Vagina (tissue), 2 donors: ENCODE results near the gene MDM1. TPM values are rescaled to one million over a fixed set of nuclear protein-coding genes. Genes with fewer than 3 reads are reported as not detected.

Experiments
- DNase-seq, 2 donors: peaks; one replicate each; pipeline ENCODE4 v3.0.0-alpha.2; 2017; ENCODE audit errors: extremely low spot score in 2 of 2
- H3K27ac ChIP-seq: fragments of 200-600 bp; sonication (generic); one replicate; pipeline ENCODE4 v1.5.1; 2019
- H3K27me3 ChIP-seq: fragments of 200-600 bp; sonication (generic); one replicate; pipeline ENCODE4 v1.5.1; 2019
- H3K36me3 ChIP-seq, 2 donors: fragments of 200-600 bp; sonication (generic); one replicate each; pipeline ENCODE4 v1.5.1; 2017 to 2019
- H3K4me1 ChIP-seq: fragments of 200-600 bp; sonication (generic); one replicate; pipeline ENCODE4 v1.5.1; 2019
- H3K4me3 ChIP-seq, 2 donors: fragments of 200-600 bp; sonication (generic); 1 replicate in 1 of 2; 2 replicates in 1 of 2; pipeline ENCODE4 v1.5.1; 2016 to 2019
- H3K9me3 ChIP-seq: fragments of 200-600 bp; sonication (generic); one replicate; pipeline ENCODE4 v1.5.1; 2019
- POLR2A ChIP-seq, 2 donors: fragments of 450-650 bp; IDR thresholded peaks; one replicate each; pipeline ENCODE4 v1.6.1; 2017; ENCODE audit warnings: antibody characterized with exemption in 2 of 2, mild to moderate bottlenecking in 2 of 2, moderate library complexity in 2 of 2
- POLR2AphosphoS5 ChIP-seq, 2 donors: sonication (generic); formaldehyde crosslinking; IDR thresholded peaks; one replicate each; pipeline ENCODE4 v1.9.0; 2017; ENCODE audit warnings: antibody characterized with exemption in 2 of 2, mild to moderate bottlenecking in 2 of 2, low read depth in 1 of 2; ENCODE audit not compliant: insufficient read depth in 1 of 2
- intact Hi-C: fragments of 100-400 bp; cut with DNase I; formaldehyde crosslinking; loops from one replicate; pipeline ENCODE4 v1.15.1; 2023
- total RNA-seq: library from RNA; depleted of rRNA; stranded (reverse); fragments of >200 nt; gene quantifications from one replicate; pipeline ENCODE4 v1.2.3, GENCODE V29; 2016
- TF ChIP-seq, protein P1 (sequence below), 3 experiments: fragments of 450-650 bp in 2 of 3; fragments of 200-600 bp in 1 of 3; sonication (generic) in 1 of 3; IDR thresholded peaks; one replicate each; pipeline ENCODE4 v1.5.1; 2017 to 2019; ENCODE audit warnings: antibody characterized with exemption in 3 of 3, mild to moderate bottlenecking in 2 of 3, moderate library complexity in 2 of 3

The MDM1 gene
- total RNA-seq, 1 donor from 2014 or later, result 30.0 TPM

DNA sequence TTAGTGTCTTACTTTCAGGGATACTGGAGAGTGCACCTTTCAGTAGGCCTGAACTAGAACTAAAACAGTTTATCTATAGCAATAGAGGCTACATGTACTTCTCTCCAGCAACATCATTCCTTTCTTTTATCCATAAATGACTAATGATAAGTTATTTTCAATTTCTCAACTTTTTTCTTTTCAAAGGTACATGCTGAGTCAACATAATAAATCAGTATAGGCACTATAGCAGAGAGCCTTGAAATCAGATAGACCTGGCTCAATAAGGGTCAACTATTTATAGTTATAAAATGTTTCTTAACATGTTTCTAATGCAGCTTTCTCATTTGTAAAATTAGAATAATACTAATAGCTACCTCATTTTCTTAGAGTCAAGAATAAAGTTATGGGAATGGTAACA is 84.4 kb downstream of the MDM1 start:
- peaks cover 19% of the 10 kb centered on the region for H3K4me1 ChIP-seq
- no peaks in the 10 kb centered on the region for H3K27me3 ChIP-seq
- no peak for TF ChIP-seq POLR2AphosphoS5 (IDR thresholded peaks at IDR 0.05; ENCODE audit: insufficient read depth in 1 of 2, low read depth in 1 of 2)
- TF ChIP-seq, protein P1, sequence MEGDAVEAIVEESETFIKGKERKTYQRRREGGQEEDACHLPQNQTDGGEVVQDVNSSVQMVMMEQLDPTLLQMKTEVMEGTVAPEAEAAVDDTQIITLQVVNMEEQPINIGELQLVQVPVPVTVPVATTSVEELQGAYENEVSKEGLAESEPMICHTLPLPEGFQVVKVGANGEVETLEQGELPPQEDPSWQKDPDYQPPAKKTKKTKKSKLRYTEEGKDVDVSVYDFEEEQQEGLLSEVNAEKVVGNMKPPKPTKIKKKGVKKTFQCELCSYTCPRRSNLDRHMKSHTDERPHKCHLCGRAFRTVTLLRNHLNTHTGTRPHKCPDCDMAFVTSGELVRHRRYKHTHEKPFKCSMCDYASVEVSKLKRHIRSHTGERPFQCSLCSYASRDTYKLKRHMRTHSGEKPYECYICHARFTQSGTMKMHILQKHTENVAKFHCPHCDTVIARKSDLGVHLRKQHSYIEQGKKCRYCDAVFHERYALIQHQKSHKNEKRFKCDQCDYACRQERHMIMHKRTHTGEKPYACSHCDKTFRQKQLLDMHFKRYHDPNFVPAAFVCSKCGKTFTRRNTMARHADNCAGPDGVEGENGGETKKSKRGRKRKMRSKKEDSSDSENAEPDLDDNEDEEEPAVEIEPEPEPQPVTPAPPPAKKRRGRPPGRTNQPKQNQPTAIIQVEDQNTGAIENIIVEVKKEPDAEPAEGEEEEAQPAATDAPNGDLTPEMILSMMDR (IDR thresholded peaks at IDR 0.05), result no peak
- TF ChIP-seq POLR2A (IDR thresholded peaks at IDR 0.05), result no peak
- intact Hi-C loops, result no loop called here
- H3K27ac ChIP-seq, result no peak overlapping the region
- H3K4me3 ChIP-seq, result no peak overlapping the region
- no peaks in the 10 kb centered on the region for H3K36me3 ChIP-seq
- no peaks in the 10 kb centered on the region for H3K9me3 ChIP-seq
- no peak for DNase-seq

DNA sequence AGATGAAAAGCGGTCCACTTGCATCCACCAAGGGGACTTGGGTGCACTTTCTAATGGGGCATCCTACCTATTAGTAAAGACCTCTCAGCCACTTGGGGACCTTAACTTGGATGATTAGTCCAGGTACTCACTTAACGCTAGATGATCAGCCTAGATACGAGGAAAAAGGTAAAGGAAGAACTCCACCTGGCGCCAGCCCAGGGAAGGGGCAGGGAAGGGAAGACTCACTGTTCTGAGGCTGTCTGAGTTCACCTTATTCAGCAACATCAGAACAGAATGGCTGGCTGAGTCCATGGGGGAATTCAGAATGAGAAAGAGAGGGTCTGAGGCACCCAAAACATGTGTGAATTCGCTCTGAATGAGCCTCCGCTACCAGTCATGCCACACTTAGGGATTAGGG is 85.8 kb downstream of the MDM1 start:
- peak overlapping the region; percentile 57 for H3K27ac ChIP-seq
- DNase-seq, result no peak
- H3K4me1 ChIP-seq, result peaks cover 19% of the 10 kb centered on the region
- no peaks in the 10 kb centered on the region for H3K27me3 ChIP-seq
- H3K36me3 ChIP-seq, result no peaks in the 10 kb centered on the region
- no peak overlapping the region for H3K4me3 ChIP-seq
- TF ChIP-seq POLR2AphosphoS5 (IDR thresholded peaks at IDR 0.05; ENCODE audit: insufficient read depth in 1 of 2, low read depth in 1 of 2) (no peak), POLR2A (IDR thresholded peaks at IDR 0.05) (no peak)
- TF ChIP-seq, protein P1 (IDR thresholded peaks at IDR 0.05), result no peak
- intact Hi-C loops, result no loop called here
- no peaks in the 10 kb centered on the region for H3K9me3 ChIP-seq

DNA sequence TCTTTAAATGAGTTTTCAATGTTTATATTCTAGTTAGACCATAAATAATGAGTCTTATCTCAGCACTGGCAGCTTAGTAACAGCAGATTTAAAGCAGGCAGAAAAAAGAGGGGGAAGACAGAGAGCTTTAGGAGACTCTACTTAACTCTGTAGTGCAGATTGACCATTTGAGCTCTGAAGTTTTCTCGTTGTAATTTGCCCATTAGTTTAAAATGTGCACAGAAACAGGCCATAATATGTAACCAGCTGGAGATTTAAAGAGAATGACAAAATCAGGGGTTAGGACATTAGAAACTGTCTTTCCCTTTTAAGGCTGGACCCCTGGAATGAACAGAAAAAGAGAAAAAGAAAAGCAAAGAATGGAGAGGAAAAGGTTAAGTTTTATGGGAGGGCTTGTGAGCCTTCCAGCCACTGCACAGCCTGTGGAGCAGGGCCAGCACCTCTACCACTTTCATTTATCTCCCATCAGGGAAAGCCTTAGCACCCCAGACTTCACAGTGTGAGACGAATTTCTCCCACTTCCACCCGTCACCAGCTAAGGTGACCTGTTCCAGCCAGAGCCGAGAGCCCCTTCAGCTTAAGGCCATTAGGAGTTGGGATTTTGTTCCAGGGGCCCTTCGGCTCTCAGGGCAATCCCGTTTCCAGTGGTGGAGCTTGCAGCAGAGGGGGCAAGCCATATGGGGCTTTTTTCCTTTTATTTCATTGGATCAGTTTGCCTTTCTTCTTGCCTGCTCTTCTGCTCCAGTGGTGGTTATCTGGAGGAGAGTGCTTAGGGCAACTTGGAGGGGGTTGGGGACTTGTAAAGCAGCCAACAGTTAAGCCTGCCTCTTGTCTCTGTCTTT is 86.8 kb downstream of the MDM1 start:
- Histone ChIP-seq H3K27me3 (no peaks in the 10 kb centered on the region), H3K36me3 (no peaks in the 10 kb centered on the region), H3K4me1 (peaks cover 25% of the 10 kb centered on the region), H3K4me3 (peak overlapping the region in 1 of 2 donors; percentile 31), H3K9me3 (no peaks in the 10 kb centered on the region), H3K27ac (peak overlapping the region; percentile 57)
- no peak for DNase-seq
- TF ChIP-seq, protein P1 (IDR thresholded peaks at IDR 0.05), result no peak
- TF ChIP-seq POLR2A (IDR thresholded peaks at IDR 0.05) (no peak), POLR2AphosphoS5 (IDR thresholded peaks at IDR 0.05; ENCODE audit: insufficient read depth in 1 of 2, low read depth in 1 of 2) (no peak)
- intact Hi-C loops, result no loop called here

Other genes starting within 250 kb of the MDM1 start
- gene IFNG, start 172.6 kb downstream of the MDM1 start, total RNA-seq, result not detected
- gene IL26, start 106.6 kb downstream of the MDM1 start, total RNA-seq, result not detected
- not detected for gene IL22, start 78.8 kb downstream of the MDM1 start, total RNA-seq